GM21367 (cell line): Measurements from ENCODE around the gene TMEM253.

ENCODE experiments used
- ATAC-seq: cut with Tn5 transposase; IDR thresholded peaks from one replicate; pipeline ENCODE4 v1.9.1; 2021; ENCODE audit not compliant: unreplicated experiment

Gene TMEM253

DNA sequence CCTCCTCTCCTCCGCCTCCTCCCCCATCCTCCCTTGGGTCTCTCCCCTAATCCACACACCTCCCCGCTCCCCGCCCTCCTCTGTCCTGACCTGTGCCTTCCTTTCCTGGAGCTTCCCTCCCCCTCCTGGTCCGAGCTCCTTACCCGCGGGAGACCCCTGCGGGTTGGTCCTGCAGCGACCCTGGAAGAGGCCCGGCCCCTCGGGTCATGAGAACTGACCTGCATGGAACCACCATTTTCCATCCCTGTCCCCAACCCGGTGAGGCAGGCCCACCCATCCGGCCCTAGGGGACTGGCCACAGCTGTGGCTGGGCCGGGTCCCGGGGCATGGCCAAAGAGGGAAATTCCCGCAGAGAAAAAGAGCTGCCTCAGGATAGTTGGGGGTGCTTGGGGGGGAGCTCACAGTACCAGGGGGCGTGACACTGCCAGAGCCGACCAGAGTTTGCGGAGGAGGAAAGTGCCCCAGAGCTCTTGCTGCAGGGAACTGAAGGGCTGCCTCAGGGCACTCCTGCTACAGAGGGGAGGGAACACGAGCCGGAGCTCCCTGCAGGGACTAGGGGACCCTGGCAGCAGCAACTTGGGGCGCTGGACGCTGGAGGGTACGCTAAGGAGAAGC is 30.1 kb upstream of the TMEM253 start:
- ATAC-seq = no peak

- peak; percentile 51 for ATAC-seq
Observed at GRCh38 chr14:21071225-21072030, 29.4 kb upstream of the TMEM253 start.

- ATAC-seq = no peak
Observed at GRCh38 chr14:21072031-21072473, 28.8 kb upstream of the TMEM253 start.

DNA sequence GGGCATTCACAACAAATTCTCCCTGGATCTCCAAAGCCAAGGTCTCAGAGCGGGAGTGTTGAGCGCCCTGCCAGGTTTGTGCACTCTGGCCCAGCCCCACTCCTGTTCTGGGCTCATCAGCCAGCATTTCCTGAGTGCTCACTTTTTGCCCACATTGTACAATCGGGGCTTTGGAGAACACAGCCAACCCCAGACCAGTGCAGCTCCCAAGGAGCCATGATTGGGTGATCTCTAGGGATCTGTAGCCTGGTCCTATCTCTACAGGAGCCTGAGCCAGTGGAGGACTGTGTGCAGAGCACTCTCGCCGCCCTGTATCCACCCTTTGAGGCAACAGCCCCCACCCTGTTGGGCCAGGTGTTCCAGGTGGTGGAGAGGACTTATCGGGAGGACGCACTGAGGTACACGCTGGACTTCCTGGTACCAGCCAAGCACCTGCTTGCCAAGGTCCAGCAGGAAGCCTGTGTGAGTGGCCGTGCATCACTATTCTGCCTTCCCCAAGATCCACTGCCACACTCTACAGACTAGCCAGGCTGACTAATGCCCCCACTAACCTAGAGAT is 28.0 kb upstream of the TMEM253 start:
- no peak for ATAC-seq

DNA sequence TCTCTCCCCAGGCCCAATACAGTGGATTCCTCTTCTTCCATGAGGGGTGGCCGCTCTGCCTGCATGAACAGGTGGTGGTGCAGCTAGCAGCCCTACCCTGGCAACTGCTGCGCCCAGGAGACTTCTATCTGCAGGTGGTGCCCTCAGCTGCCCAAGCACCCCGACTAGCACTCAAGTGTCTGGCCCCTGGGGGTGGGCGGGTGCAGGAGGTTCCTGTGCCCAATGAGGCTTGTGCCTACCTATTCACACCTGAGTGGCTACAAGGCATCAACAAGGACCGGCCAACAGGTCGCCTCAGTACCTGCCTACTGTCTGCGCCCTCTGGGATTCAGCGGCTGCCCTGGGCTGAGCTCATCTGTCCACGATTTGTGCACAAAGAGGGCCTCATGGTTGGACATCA is 26.9 kb upstream of the TMEM253 start:
- ATAC-seq = no peak

DNA sequence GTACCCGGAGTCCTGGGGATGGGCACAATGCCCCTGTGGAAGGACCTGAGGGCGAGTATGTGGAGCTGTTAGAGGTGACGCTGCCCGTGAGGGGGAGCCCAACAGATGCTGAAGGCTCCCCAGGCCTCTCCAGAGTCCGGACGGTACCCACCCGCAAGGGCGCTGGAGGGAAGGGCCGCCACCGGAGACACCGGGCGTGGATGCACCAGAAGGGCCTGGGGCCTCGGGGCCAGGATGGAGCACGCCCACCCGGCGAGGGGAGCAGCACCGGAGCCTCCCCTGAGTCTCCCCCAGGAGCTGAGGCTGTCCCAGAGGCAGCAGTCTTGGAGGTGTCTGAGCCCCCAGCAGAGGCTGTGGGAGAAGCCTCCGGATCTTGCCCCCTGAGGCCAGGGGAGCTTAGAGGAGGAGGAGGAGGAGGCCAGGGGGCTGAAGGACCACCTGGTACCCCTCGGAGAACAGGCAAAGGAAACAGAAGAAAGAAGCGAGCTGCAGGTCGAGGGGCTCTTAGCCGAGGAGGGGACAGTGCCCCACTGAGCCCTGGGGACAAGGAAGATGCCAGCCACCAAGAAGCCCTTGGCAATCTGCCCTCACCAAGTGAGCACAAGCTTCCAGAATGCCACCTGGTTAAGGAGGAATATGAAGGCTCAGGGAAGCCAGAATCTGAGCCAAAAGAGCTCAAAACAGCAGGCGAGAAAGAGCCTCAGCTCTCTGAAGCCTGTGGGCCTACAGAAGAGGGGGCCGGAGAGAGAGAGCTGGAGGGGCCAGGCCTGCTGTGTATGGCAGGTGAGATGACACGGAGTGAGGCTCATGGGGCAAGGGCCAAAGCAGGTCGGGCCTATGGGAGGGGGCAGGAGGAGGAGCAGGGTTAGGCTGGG is 26.2 kb upstream of the TMEM253 start:
- ATAC-seq = no peak

DNA sequence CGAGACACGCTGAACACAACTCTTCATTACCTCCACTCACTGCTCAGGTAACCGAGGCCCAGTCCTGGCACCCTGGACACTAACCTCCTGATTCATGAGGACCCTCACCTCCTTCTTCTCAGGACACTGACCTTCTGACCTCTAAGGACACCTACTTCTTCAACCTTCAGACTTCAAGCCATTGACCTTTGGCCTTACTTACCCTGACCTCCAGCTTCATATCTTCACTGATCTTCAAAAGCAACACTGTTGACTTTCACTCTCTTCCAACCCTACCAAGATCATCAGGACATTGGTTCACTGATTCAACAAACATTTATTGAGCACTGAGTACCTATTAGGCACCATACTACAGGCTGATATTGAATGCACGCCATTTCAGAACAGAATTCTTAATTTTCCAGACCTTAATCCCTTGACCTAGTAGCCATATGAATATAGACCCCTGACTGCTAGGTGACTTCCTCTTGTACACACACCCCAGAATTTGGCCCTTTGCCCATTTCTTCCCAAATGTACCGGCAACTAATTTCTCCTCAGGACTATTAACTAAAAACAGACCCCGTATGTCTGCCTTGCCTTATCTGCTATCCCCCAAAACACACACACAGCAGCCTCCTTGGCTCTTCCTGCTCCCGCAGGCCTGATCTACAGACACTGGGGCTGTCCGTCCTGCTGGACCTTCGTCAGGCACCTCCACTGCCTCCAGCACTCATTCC is 25.0 kb upstream of the TMEM253 start:
- no peak for ATAC-seq

DNA sequence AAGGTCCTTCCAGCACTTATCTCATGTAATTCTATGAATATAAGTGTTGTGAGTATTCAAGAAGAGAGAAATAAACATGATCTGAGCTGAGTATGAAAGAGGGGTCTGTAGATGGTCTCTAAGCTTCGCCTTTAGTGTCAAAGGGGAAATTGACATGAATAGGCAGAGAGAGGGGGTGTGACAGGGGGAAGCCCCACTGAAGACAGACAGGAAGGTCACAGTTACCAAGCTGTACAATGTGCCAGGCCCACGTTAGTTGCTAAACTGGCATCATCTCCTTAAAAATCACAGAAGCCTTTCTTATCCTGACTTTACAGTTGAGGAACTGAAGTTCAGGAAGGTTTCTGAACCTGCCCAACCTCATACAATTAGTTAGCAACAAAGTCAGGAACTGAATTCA is 23.2 kb upstream of the TMEM253 start:
- ATAC-seq = no peak

DNA sequence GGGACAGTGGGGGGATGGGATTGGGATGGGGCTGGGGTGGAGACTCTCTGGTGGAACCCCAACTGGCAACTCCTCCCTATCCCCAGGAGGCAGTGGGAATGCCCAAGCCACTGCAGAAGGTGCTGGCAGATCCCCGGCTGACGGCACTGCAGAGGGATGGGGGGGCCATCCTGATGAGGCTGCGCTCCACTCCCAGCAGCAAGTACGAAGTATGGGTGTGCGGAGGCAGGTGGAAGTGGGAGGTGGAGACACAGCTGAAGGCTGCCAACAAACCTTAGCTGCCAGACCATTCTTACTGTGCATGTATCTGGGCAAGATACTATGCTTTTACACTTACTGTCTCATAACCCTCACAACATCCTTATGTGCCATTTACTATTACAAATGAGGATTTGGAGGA is 22.6 kb upstream of the TMEM253 start:
- no peak for ATAC-seq

- ATAC-seq = no peak
Observed at GRCh38 chr14:21078726-21079125, 22.1 kb upstream of the TMEM253 start.

- ATAC-seq = no peak
Observed at GRCh38 chr14:21081521-21082142, 19.2 kb upstream of the TMEM253 start.

DNA sequence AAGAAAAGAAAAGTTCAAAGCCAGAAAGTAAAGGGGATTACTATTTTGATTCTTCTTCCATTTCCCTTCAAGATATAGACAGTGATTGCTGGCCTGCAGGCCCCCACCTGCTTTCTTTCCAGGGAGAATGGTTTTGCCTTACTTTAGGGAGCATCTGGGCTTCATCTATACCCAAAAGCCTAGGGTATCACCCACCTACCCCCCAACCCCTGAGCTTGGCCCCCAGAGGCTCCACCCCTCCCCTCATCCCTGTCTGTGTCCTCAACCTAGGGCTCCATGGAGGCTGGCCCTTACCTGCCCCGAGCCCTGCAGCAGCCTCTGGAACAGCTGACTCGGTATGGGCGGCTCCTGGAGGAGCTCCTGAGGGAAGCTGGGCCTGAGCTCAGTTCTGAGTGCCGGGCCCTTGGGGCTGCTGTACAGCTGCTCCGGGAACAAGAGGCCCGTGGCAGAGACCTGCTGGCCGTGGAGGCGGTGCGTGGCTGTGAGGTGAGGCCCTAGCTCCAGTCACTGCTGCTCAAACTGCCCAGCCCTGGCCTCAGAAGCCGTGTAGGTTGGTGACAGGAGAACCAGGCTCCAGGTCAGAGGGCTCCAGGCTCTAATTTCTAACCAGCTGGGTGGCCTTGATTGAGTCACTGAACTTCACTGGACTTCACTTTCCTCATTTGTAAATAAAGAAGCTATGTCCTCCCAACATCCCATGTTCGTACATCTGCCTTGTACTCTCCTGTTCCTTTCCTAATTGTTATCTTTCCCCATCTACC is 17.1 kb upstream of the TMEM253 start:
- ATAC-seq = no peak

GRCh38 chr14:21084396-21084795 is 16.5 kb upstream of the TMEM253 start:
- no peak for ATAC-seq

- ATAC-seq = no peak
Observed at GRCh38 chr14:21084998-21085853, 15.6 kb upstream of the TMEM253 start.

GRCh38 chr14:21086908-21087293 is 14.0 kb upstream of the TMEM253 start:
- no peak for ATAC-seq

DNA sequence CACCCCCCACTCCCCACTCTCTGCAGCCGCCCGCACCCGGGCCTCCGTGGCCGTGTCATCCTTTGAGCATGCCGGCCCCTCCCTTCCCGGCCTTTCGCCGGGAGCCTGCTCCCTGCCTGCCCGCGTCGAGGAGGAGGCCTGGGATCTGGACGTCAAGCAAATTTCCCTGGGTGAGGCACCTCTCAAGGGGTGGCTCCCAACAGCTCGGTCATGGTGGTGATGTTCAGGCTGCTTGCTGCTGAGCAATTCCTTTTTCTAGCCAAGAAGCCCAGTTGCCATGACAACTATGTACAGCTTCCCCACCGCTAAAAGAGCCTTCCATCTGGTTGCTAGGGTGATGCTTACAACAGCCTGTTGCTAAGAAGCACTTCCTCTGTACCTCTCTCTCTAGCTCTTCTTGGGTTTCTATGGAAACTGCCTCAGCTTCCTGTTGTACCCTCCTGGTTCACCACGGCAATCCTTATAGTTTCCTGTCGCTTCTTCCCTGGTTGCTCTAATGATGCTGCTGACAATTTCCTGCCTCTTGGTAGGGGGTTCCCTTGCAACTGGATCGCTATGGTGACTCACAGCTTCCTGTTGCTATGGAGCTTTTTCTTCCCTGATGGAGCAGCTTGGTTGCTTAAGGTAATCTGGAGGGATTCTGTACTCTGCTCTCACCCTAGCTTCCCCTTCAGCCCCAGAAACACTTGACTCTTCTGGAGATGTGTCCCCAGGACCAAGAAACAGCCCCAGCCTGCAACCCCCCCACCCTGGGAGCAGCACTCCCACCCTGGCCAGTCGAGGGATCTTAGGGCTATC is 13.4 kb upstream of the TMEM253 start:
- ATAC-seq = peak; percentile 37

GRCh38 chr14:21088687-21089086 is 12.2 kb upstream of the TMEM253 start:
- ATAC-seq = no peak

GRCh38 chr14:21089271-21089670 is 11.6 kb upstream of the TMEM253 start:
- ATAC-seq = no peak
